CD14-positive monocyte (primary cell): ENCODE results near the gene MSLN. TPM values are rescaled to one million over a fixed set of nuclear protein-coding genes. Genes with fewer than 3 reads are reported as not detected.

Experiments used
- DNase-seq, 3 donors: peaks; one replicate each; pipeline ENCODE4 v3.0.0-alpha.2; 2011 to 2022
- H2AFZ ChIP-seq: 2 replicates; pipeline ENCODE4 v1.6.0; 2012; ENCODE audit warnings: mild to moderate bottlenecking, low read depth, low read length, inconsistent platforms; ENCODE audit not compliant: insufficient read depth, poor library complexity, severe bottlenecking
- H3K27ac ChIP-seq, 2 donors: 1 replicate in 1 of 2; 2 replicates in 1 of 2; pipeline ENCODE4 v1.5.1; 2012 to 2013; ENCODE audit warnings: low read length in 2 of 2, control low read depth in 1 of 2, inconsistent platforms in 1 of 2, low read depth in 1 of 2, mild to moderate bottlenecking in 1 of 2
- H3K27me3 ChIP-seq, 2 donors: one replicate each; pipeline versions ENCODE4 v1.6.0 to v1.6.1; 2011 to 2013; ENCODE audit warnings: low read length in 2 of 2; ENCODE audit not compliant: control insufficient read depth in 2 of 2, insufficient read depth in 2 of 2
- H3K36me3 ChIP-seq, 2 donors: replicated peaks in 1 of 2; 1 replicate in 1 of 2; 2 replicates in 1 of 2; pipeline versions ENCODE4 v1.5.1 to v1.6.1; 2012 to 2013; ENCODE audit warnings: low read length in 2 of 2, control low read depth in 1 of 2, inconsistent platforms in 1 of 2, mild to moderate bottlenecking in 1 of 2; ENCODE audit not compliant: insufficient read depth in 2 of 2, control insufficient read depth in 1 of 2
- H3K4me1 ChIP-seq, 2 donors: 1 replicate in 1 of 2; 2 replicates in 1 of 2; pipeline versions ENCODE4 v1.5.1 to v1.6.1; 2012 to 2013; ENCODE audit warnings: low read length in 2 of 2, control low read depth in 1 of 2, inconsistent platforms in 1 of 2, mild to moderate bottlenecking in 1 of 2, moderate library complexity in 1 of 2; ENCODE audit not compliant: insufficient read depth in 2 of 2, control insufficient read depth in 1 of 2
- H3K4me2 ChIP-seq: replicated peaks from 2 replicates; pipeline ENCODE3; 2012; ENCODE audit warnings: low read length, moderate library complexity, mild to moderate bottlenecking; ENCODE audit not compliant: poor library complexity, severe bottlenecking; ENCODE audit errors: extremely low read depth
- H3K4me3 ChIP-seq, 3 experiments: fragments of 200-600 bp in 1 of 3; sonication (generic) in 1 of 3; replicated peaks in 1 of 3; 1 replicate in 2 of 3; 2 replicates in 1 of 3; pipeline ENCODE4 v1.5.1; 2011 to 2013; ENCODE audit warnings: low read length in 3 of 3, mild to moderate bottlenecking in 3 of 3, control low read depth in 2 of 3, low read depth in 2 of 3, inconsistent platforms in 1 of 3, moderate library complexity in 1 of 3
- H3K79me2 ChIP-seq: 2 replicates; pipeline ENCODE4 v1.6.0; 2012; ENCODE audit warnings: mild to moderate bottlenecking, control low read depth, inconsistent platforms, low read length, moderate library complexity; ENCODE audit not compliant: insufficient read depth
- H3K9ac ChIP-seq: 2 replicates; pipeline ENCODE4 v1.6.0; 2017; ENCODE audit warnings: low read length, mild to moderate bottlenecking; ENCODE audit not compliant: insufficient read depth, poor library complexity, severe bottlenecking
- H3K9me3 ChIP-seq, 2 donors: replicated peaks in 1 of 2; 1 replicate in 1 of 2; 2 replicates in 1 of 2; pipeline versions ENCODE4 v1.5.1 to v1.6.1; 2012 to 2013; ENCODE audit warnings: low read length in 2 of 2, control low read depth in 1 of 2; ENCODE audit not compliant: control insufficient read depth in 1 of 2, insufficient read depth in 1 of 2
- H4K20me1 ChIP-seq: 2 replicates; pipeline ENCODE4 v1.6.0; 2012; ENCODE audit warnings: mild to moderate bottlenecking, low read length, control low read depth, moderate library complexity; ENCODE audit not compliant: insufficient read depth
- H3K27ac Mint-ChIP-seq, 7 donors: one replicate each; pipeline ENCODE4 v1.8.0; 2020; ENCODE audit warnings: mild to moderate bottlenecking in 7 of 7, mixed read lengths in 7 of 7, moderate library complexity in 6 of 7, inconsistent platforms in 2 of 7
- H3K27me3 Mint-ChIP-seq, 3 donors: one replicate each; pipeline ENCODE4 v1.8.0; 2021 to 2022; ENCODE audit warnings: low read depth in 3 of 3, mild to moderate bottlenecking in 3 of 3, mixed read lengths in 3 of 3, moderate library complexity in 3 of 3, inconsistent platforms in 1 of 3
- H3K36me3 Mint-ChIP-seq, 2 donors: one replicate each; pipeline ENCODE4 v1.8.0; 2020; ENCODE audit warnings: mixed read lengths in 2 of 2, inconsistent platforms in 1 of 2, mild to moderate bottlenecking in 1 of 2
- H3K4me1 Mint-ChIP-seq: one replicate; pipeline ENCODE4 v1.8.0; 2020; ENCODE audit warnings: mild to moderate bottlenecking, mixed read lengths
- H3K4me3 Mint-ChIP-seq, 2 donors: one replicate each; pipeline ENCODE4 v1.8.0; 2020; ENCODE audit warnings: mild to moderate bottlenecking in 2 of 2, mixed read lengths in 2 of 2, moderate library complexity in 1 of 2
- H3K9me3 Mint-ChIP-seq, 7 donors: one replicate each; pipeline ENCODE4 v1.8.0; 2020 to 2022; ENCODE audit warnings: mixed read lengths in 7 of 7, mild to moderate bottlenecking in 6 of 7, moderate library complexity in 6 of 7, inconsistent platforms in 2 of 7
- CTCF ChIP-seq: fragments of 200-600 bp; IDR thresholded peaks from one replicate; pipeline ENCODE4 v1.8.0; 2022; ENCODE audit warnings: antibody characterized with exemption, mild to moderate bottlenecking
- WGBS: methylation state at CpG from one replicate; pipeline ENCODE4 v1.1.5; 2013; ENCODE audit warnings: missing lambda C conversion rate; ENCODE audit not compliant: insufficient coverage; 5-methylcytosine and 5-hydroxymethylcytosine counted together
- intact Hi-C, 2 donors: fragments of 100-400 bp; cut with micrococcal nuclease; formaldehyde crosslinking; loops; one replicate each; pipeline versions ENCODE4 v1.15.0 to v1.15.1; 2023
- polyA plus RNA-seq, 3 donors: library from polyadenylated mRNA; depleted of rRNA in 1 of 3; unstranded in 2 of 3; stranded (reverse) in 1 of 3; fragments of 300-500 nt in 2 of 3; fragments of >200 nt in 1 of 3; fragmentation: Illumina TruSeq in 2 of 3; gene quantifications; 1 replicate in 2 of 3; 2 replicates in 1 of 3; pipeline ENCODE4 v1.2.3, GENCODE V29; 2012 to 2021

MSLN gene
- polyA plus RNA-seq, 3 donors, result 0.07 to 0.29 TPM; not detected in 1

DNA sequence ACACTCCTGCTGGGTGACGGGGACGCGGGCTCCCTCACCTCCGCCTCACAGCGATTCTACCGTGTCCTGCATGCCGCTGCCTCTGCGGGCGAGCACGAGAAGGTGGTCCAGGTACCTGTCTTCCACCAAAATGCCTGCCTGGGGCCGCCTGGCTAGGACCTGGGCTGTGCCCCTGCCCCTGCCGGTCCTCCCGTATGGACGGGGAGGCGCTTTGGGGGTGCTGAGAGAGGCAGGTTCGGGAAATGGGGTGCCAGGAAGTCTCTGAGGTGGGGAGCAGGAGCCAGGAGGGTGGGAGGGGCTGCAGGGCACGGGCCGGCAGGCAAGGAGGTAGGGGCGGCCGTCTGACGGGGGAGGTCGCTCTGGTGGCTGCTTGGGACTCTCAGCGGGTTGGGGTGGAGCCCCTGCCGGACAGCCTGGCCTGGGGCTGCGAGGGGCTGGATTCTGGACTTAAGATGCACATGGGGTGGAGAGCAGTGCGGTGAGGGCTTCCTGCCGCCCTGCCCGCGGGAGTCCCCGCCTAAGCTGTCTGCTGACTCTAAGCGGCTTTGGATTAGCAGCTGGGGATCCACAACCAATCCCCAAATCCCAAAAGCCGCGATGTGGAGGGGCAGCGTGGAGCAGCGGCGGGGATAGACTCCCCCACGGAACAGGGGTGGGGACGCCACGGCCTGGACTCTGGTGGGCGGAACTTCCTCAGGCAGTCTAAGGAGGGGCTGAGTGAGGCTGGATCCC lies 33.7 kb downstream of the MSLN start:
- H3K27me3 Mint-ChIP-seq, result peaks cover 0 to 10% (median 7%) of the 10 kb centered on the region in 3 donors
- no peak overlapping the region for H3K4me3 ChIP-seq
- no peak overlapping the region for H3K4me3 Mint-ChIP-seq

More for the DNA sequence above, 33.7 kb downstream of the MSLN start:
- no peak overlapping the region for H3K9ac ChIP-seq
- H3K27ac ChIP-seq, result no peak overlapping the region
- intact Hi-C loops, result no loop called here
- Mint-ChIP-seq H3K36me3 (peaks cover 13 to 36% of the 10 kb centered on the region in 2 donors), H3K4me1 (peaks cover 2% of the 10 kb centered on the region), H3K9me3 (peaks cover 0 to 5% (median 0%) of the 10 kb centered on the region in 7 donors), H3K27ac (no peak overlapping the region)
- H3K79me2 ChIP-seq, result peaks cover 2% of the 10 kb centered on the region
- WGBS, result 95% methylated on average over 24 of the region's 40 CpGs
- peaks cover 0 to under 1% of the 10 kb centered on the region in 2 donors for H3K27me3 ChIP-seq
- no peak for TF ChIP-seq CTCF
- no peaks in the 10 kb centered on the region for H4K20me1 ChIP-seq
- H3K4me2 ChIP-seq, result no peak overlapping the region
- no peaks in the 10 kb centered on the region for H3K9me3 ChIP-seq
- H2AFZ ChIP-seq, result no peak overlapping the region
- peaks cover 1 to 5% of the 10 kb centered on the region in 2 donors for H3K4me1 ChIP-seq
- DNase-seq, result no peak
- H3K36me3 ChIP-seq, result peaks cover 0 to 4% of the 10 kb centered on the region in 2 donors
